ENCODE measurements around the gene SPATA24. TPM values are rescaled to one million over a fixed set of nuclear protein-coding genes. Genes with fewer than 3 reads are reported as not detected.
"Not testable (repeated sequence)": the region's sequence is repeated elsewhere in the genome, so short reads cannot be mapped to it uniquely, and the experiment has no call there.

The SPATA24 gene
- total RNA-seq, 1 donor from 2014 or later = 4.6 TPM

DNA sequence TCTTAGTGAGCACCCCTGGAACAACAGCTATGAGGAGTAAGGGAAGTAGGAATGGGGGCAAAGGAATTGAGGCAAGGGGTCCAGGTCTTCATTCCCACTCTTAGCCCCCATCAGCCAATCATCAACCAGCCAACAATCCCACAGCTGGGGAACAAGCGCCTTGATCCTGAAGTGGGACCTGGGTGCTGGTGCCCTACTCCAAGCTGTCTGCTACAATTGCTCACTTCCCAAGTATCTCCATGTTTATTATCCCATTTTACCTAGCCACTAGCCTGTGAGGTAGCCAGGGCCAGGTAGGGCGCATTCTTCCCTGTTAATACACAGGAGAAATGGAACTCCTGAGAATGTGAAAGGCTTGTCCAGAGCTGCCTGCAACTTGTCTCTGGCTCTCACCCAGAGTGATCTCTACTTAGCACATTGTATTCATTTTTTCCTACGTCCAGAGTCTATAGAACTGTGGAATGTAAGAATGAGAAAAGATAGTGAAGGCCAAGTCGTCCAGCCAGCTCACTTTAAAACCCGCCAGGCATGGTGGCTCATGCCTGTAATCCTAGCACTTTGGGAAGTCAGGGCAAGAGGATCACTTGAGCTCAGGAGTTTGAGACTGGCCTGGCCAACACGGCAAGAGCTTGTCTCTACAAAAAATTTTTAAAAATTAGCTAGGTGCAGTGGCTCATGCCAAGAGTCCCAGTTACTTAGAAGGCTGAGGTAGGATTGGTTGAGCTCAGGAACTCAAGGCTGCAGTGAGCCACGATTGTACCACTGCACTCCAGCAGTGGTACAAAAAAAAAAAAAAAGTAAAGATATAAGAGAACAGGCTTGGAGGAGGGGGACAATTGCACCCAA, 41.7 kb upstream of the SPATA24 start:
- Mint-ChIP-seq H3K36me3 (ENCODE audit: unreplicated experiment) (no peaks in the 10 kb centered on the region), H3K27me3 (ENCODE audit: unreplicated experiment) (no peaks in the 10 kb centered on the region), H3K9me3 (ENCODE audit: unreplicated experiment) (no peaks in the 10 kb centered on the region), H3K4me3 (ENCODE audit: unreplicated experiment) (no peak overlapping the region), H3K4me1 (ENCODE audit: unreplicated experiment) (peaks cover 38% of the 10 kb centered on the region), H3K27ac (ENCODE audit: unreplicated experiment) (peak overlapping the region; percentile 13)
- DNase-seq (ENCODE audit: extremely low spot score, unreplicated experiment) = no peak
- TF ChIP-seq, protein P1, sequence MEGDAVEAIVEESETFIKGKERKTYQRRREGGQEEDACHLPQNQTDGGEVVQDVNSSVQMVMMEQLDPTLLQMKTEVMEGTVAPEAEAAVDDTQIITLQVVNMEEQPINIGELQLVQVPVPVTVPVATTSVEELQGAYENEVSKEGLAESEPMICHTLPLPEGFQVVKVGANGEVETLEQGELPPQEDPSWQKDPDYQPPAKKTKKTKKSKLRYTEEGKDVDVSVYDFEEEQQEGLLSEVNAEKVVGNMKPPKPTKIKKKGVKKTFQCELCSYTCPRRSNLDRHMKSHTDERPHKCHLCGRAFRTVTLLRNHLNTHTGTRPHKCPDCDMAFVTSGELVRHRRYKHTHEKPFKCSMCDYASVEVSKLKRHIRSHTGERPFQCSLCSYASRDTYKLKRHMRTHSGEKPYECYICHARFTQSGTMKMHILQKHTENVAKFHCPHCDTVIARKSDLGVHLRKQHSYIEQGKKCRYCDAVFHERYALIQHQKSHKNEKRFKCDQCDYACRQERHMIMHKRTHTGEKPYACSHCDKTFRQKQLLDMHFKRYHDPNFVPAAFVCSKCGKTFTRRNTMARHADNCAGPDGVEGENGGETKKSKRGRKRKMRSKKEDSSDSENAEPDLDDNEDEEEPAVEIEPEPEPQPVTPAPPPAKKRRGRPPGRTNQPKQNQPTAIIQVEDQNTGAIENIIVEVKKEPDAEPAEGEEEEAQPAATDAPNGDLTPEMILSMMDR (IDR thresholded peaks at IDR 0.05) = no peak

DNA sequence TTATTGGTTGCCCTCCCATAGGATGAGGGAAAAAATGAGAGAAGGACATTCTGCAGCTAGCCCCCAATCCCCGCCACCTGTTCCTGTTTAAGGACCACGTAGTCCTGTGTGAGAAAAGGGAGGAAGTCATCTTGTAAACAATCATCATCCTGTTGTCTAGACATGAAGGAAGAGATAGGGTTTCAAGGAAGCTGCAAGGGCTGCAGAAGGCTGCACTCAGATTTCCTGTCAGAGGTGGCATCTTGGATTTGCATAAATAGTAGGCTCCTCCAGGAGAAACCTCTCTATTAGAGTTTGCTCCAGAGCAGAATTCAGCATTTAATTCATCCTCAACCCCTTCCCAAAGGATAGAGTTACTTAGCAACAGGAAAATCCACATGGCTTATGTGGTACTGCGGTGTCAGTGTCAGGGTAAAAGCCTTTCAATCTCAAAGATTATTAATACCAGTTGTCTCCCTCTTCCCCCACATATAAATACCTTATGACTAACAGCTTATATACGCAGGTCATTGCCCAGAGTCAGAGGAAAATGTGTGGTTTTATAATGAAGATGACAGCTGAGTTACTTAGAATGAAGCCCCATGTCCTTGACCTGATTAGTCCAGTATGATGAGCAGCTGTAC, 40.1 kb upstream of the SPATA24 start:
- peaks cover 43% of the 10 kb centered on the region for H3K4me1 Mint-ChIP-seq (ENCODE audit: unreplicated experiment)
- no peaks in the 10 kb centered on the region for H3K36me3 Mint-ChIP-seq (ENCODE audit: unreplicated experiment)
- H3K4me3 Mint-ChIP-seq (ENCODE audit: unreplicated experiment) = no peak overlapping the region
- no peak for DNase-seq (ENCODE audit: extremely low spot score, unreplicated experiment)
- TF ChIP-seq, protein P1 (IDR thresholded peaks at IDR 0.05) = no peak
- no peaks in the 10 kb centered on the region for H3K27me3 Mint-ChIP-seq (ENCODE audit: unreplicated experiment)
- no peaks in the 10 kb centered on the region for H3K9me3 Mint-ChIP-seq (ENCODE audit: unreplicated experiment)
- H3K27ac Mint-ChIP-seq (ENCODE audit: unreplicated experiment) = peak overlapping the region; percentile 81

DNA sequence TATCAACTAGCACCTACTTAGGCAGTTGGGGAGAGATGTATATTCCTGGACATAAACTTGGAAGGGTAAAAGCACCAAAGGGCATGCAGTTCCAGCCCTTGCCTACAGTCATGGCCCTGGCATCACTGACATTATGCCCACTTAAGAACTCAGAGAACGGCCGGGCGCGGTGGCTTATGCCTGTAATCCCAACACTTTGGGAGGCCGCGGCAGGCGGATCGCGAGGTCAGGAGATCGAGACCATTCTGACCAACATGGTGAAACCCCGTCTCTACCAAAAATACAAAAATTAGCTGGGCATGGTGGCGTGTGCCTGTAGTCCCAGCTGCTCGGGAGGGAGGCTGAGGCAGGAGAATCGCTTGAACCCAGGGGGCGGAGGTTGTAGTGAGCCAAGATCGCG, 36.5 kb upstream of the SPATA24 start:
- not testable (repeated sequence) for H3K27me3 Mint-ChIP-seq (ENCODE audit: unreplicated experiment); H3K4me3 Mint-ChIP-seq (ENCODE audit: unreplicated experiment); H3K9me3 Mint-ChIP-seq (ENCODE audit: unreplicated experiment); H3K27ac Mint-ChIP-seq (ENCODE audit: unreplicated experiment); DNase-seq (ENCODE audit: extremely low spot score, unreplicated experiment)
- Mint-ChIP-seq H3K4me1 (ENCODE audit: unreplicated experiment) (peaks cover 42% of the 10 kb centered on the region), H3K36me3 (ENCODE audit: unreplicated experiment) (peaks cover 12% of the 10 kb centered on the region)

DNA sequence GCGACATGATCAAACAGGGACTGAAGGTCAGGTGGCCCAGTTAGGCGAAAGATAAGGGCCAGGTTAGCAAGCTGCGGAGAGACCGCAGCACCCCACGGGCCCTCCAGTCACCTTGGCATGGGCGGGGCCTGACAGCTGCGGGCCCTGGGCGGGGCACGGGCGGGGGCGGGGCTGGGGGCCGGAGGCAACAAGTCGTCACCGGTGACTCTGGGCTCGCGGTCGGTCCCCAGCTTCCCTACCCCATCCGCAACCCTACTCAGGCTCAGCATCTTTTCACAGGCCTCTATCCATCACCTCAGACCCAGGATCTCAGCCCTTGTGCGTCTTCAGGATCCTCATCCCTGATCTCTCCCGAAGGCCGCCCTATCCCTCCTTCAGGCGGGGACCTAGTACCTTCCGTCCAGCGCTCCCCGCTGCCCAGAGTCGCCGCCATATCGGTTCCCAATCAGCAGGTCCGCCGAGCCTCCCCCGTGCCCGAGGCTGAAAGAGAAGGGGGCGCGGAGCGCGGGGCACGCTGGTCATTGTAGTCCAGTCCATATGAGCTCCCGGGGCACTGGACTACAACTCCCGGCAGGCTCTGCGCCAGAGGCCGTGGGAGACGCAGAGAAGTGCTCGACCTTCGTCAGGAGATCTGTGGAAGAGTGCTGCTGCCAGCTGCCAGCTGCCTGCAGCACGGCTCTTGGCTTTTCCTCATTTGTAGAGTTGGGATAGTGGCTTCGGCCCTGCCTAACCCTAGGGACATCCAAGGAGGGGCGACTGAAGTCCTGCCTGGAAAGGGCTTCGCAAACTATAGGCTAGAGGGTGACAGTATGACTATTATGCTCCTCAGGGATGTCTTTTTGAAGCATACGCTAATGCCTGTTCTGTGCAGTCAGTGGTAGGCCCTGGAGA, 35.4 kb upstream of the SPATA24 start, which contains the start of gene DNAJC18:
TSS of gene DNAJC18 (minus strand) at position 513 of the 891 bp plus-strand sequence. CDS start at position 433, 80 bp downstream.
- DNase-seq (ENCODE audit: extremely low spot score, unreplicated experiment) = peak; percentile 96
- H3K4me1 Mint-ChIP-seq (ENCODE audit: unreplicated experiment) = peaks cover 31% of the 10 kb centered on the region
- H3K27ac Mint-ChIP-seq (ENCODE audit: unreplicated experiment) = peak within 1 kb of the TSS; percentile 95
- peaks cover 17% of the 10 kb centered on the region for H3K36me3 Mint-ChIP-seq (ENCODE audit: unreplicated experiment)
- peak within 1 kb of the TSS; percentile 98 for H3K4me3 Mint-ChIP-seq (ENCODE audit: unreplicated experiment)
- H3K9me3 Mint-ChIP-seq (ENCODE audit: unreplicated experiment) = no peaks in the 10 kb centered on the region
- TF ChIP-seq, protein P1 (IDR thresholded peaks at IDR 0.05) = no peak
- H3K27me3 Mint-ChIP-seq (ENCODE audit: unreplicated experiment) = no peaks in the 10 kb centered on the region

DNA sequence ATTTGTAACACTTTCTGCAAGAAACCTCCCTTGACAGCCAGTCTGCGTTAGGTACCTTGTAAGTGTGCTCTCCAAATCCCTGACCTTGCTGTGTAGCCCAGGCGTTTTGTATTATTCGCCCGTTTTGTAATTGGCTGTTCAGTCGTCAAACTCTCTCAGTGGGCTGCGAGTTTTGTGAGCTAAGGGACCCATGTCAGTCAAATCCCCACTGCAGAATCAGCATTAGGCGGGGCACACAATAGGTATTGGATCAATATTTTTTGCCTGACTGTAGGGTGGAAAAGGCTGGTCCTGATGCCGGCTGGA, 34.8 kb upstream of the SPATA24 start:
- TF ChIP-seq, protein P1 (IDR thresholded peaks at IDR 0.05) = no peak
- no peaks in the 10 kb centered on the region for H3K27me3 Mint-ChIP-seq (ENCODE audit: unreplicated experiment)
- H3K36me3 Mint-ChIP-seq (ENCODE audit: unreplicated experiment) = peaks cover 17% of the 10 kb centered on the region
- peak overlapping the region; percentile 39 for H3K27ac Mint-ChIP-seq (ENCODE audit: unreplicated experiment)
- H3K4me3 Mint-ChIP-seq (ENCODE audit: unreplicated experiment) = peak overlapping the region; percentile 98
- H3K4me1 Mint-ChIP-seq (ENCODE audit: unreplicated experiment) = peaks cover 25% of the 10 kb centered on the region
- no peaks in the 10 kb centered on the region for H3K9me3 Mint-ChIP-seq (ENCODE audit: unreplicated experiment)
- DNase-seq (ENCODE audit: extremely low spot score, unreplicated experiment) = no peak

Measured in osteocyte (in vitro differentiated cells).